ENCODE results near the gene CLGN.
"Not testable (repeated sequence)": the region's sequence is repeated elsewhere in the genome, so short reads cannot be mapped to it uniquely, and the experiment has no call there.

Gene CLGN

GRCh38 chr4:140427106-140427918, at the start of gene CLGN:
TSS of gene CLGN (minus strand) at chr4:140427648. CDS start at chr4:140413078, 14,570 bp downstream.
- Histone ChIP-seq H3K4me1 (ENCODE audit: control insufficient read depth in 1 of 2, insufficient read depth in 2 of 2, low read length in 2 of 2) (peaks cover 0 to 11% of the 10 kb centered on the region in 2 donors), H3K36me3 (ENCODE audit: control insufficient read depth in 1 of 2, insufficient read depth in 2 of 2, low read length in 2 of 2) (no peaks in the 10 kb centered on the region), H3K9me3 (ENCODE audit: control insufficient read depth in 1 of 2, low read length in 2 of 2) (no peaks in the 10 kb centered on the region), H3K27ac (ENCODE audit: low read depth, low read length) (no peak within 1 kb of the TSS), H3K4me3 (ENCODE audit: low read depth in 1 of 2, low read length in 2 of 2) (peak within 1 kb of the TSS; percentile 85 to 90), H3K9ac (ENCODE audit: low read depth in 1 of 2, low read length in 2 of 2) (peak within 1 kb of the TSS; percentile 42 to 49), H3K27me3 (ENCODE audit: control insufficient read depth in 1 of 2, insufficient read depth in 2 of 2, low read length in 2 of 2) (peaks cover 7 to 10% of the 10 kb centered on the region in 2 donors)

GRCh38 chr4:140472156-140472555, 44.7 kb upstream of the CLGN start:
- Histone ChIP-seq H3K9ac (ENCODE audit: low read depth in 1 of 2, low read length in 2 of 2) (no peak overlapping the region), H3K27me3 (ENCODE audit: control insufficient read depth in 1 of 2, insufficient read depth in 2 of 2, low read length in 2 of 2) (no peaks in the 10 kb centered on the region), H3K9me3 (ENCODE audit: control insufficient read depth in 1 of 2, low read length in 2 of 2) (no peaks in the 10 kb centered on the region), H3K4me3 (ENCODE audit: low read depth in 1 of 2, low read length in 2 of 2) (no peak overlapping the region), H3K36me3 (ENCODE audit: control insufficient read depth in 1 of 2, insufficient read depth in 2 of 2, low read length in 2 of 2) (no peaks in the 10 kb centered on the region), H3K4me1 (ENCODE audit: control insufficient read depth in 1 of 2, insufficient read depth in 2 of 2, low read length in 2 of 2) (no peaks in the 10 kb centered on the region), H3K27ac (ENCODE audit: low read depth, low read length) (no peak overlapping the region)

- H3K4me1 ChIP-seq (ENCODE audit: control insufficient read depth in 1 of 2, insufficient read depth in 2 of 2, low read length in 2 of 2) = no peaks in the 10 kb centered on the region
- H3K27me3 ChIP-seq (ENCODE audit: control insufficient read depth in 1 of 2, insufficient read depth in 2 of 2, low read length in 2 of 2) = no peaks in the 10 kb centered on the region
- no peaks in the 10 kb centered on the region for H3K36me3 ChIP-seq (ENCODE audit: control insufficient read depth in 1 of 2, insufficient read depth in 2 of 2, low read length in 2 of 2)
- H3K27ac ChIP-seq (ENCODE audit: low read depth, low read length) = no peak overlapping the region
- H3K9ac ChIP-seq (ENCODE audit: low read depth in 1 of 2, low read length in 2 of 2) = no peak overlapping the region
- H3K9me3 ChIP-seq (ENCODE audit: control insufficient read depth in 1 of 2, low read length in 2 of 2) = no peaks in the 10 kb centered on the region
- H3K4me3 ChIP-seq (ENCODE audit: low read depth in 1 of 2, low read length in 2 of 2) = no peak overlapping the region
These were observed 42.6 kb upstream of the CLGN start for GRCh38 chr4:140469791-140470733.

- H3K27ac ChIP-seq (ENCODE audit: low read depth, low read length) = no peak overlapping the region
- H3K9me3 ChIP-seq (ENCODE audit: control insufficient read depth in 1 of 2, low read length in 2 of 2) = no peaks in the 10 kb centered on the region
- H3K9ac ChIP-seq (ENCODE audit: low read depth in 1 of 2, low read length in 2 of 2) = no peak overlapping the region
- H3K36me3 ChIP-seq (ENCODE audit: control insufficient read depth in 1 of 2, insufficient read depth in 2 of 2, low read length in 2 of 2) = no peaks in the 10 kb centered on the region
- H3K4me1 ChIP-seq (ENCODE audit: control insufficient read depth in 1 of 2, insufficient read depth in 2 of 2, low read length in 2 of 2) = peaks cover 7% of the 10 kb centered on the region in 2 donors
- H3K4me3 ChIP-seq (ENCODE audit: low read depth in 1 of 2, low read length in 2 of 2) = no peak overlapping the region
- H3K27me3 ChIP-seq (ENCODE audit: control insufficient read depth in 1 of 2, insufficient read depth in 2 of 2, low read length in 2 of 2) = no peaks in the 10 kb centered on the region
These were observed 38.7 kb upstream of the CLGN start for GRCh38 chr4:140466146-140466545.

GRCh38 chr4:140463614-140464013, 36.2 kb upstream of the CLGN start:
- no peaks in the 10 kb centered on the region for H3K9me3 ChIP-seq (ENCODE audit: control insufficient read depth in 1 of 2, low read length in 2 of 2)
- no peak overlapping the region for H3K4me3 ChIP-seq (ENCODE audit: low read depth in 1 of 2, low read length in 2 of 2)
- H3K27ac ChIP-seq (ENCODE audit: low read depth, low read length) = no peak overlapping the region
- H3K9ac ChIP-seq (ENCODE audit: low read depth in 1 of 2, low read length in 2 of 2) = no peak overlapping the region
- peaks cover 7% of the 10 kb centered on the region in 2 donors for H3K4me1 ChIP-seq (ENCODE audit: control insufficient read depth in 1 of 2, insufficient read depth in 2 of 2, low read length in 2 of 2)
- H3K36me3 ChIP-seq (ENCODE audit: control insufficient read depth in 1 of 2, insufficient read depth in 2 of 2, low read length in 2 of 2) = no peaks in the 10 kb centered on the region
- H3K27me3 ChIP-seq (ENCODE audit: control insufficient read depth in 1 of 2, insufficient read depth in 2 of 2, low read length in 2 of 2) = no peaks in the 10 kb centered on the region

- Histone ChIP-seq H3K4me1 (ENCODE audit: control insufficient read depth in 1 of 2, insufficient read depth in 2 of 2, low read length in 2 of 2) (peaks cover 7% of the 10 kb centered on the region in 2 donors), H3K4me3 (ENCODE audit: low read depth in 1 of 2, low read length in 2 of 2) (peak overlapping the region in 1 of 2 donors; percentile 26), H3K27me3 (ENCODE audit: control insufficient read depth in 1 of 2, insufficient read depth in 2 of 2, low read length in 2 of 2) (no peaks in the 10 kb centered on the region), H3K36me3 (ENCODE audit: control insufficient read depth in 1 of 2, insufficient read depth in 2 of 2, low read length in 2 of 2) (no peaks in the 10 kb centered on the region), H3K9me3 (ENCODE audit: control insufficient read depth in 1 of 2, low read length in 2 of 2) (no peaks in the 10 kb centered on the region), H3K27ac (ENCODE audit: low read depth, low read length) (no peak overlapping the region), H3K9ac (ENCODE audit: low read depth in 1 of 2, low read length in 2 of 2) (no peak overlapping the region)
These were observed 35.7 kb upstream of the CLGN start for GRCh38 chr4:140463182-140463581.

- Histone ChIP-seq H3K4me3 (ENCODE audit: low read depth in 1 of 2, low read length in 2 of 2) (no peak overlapping the region), H3K27me3 (ENCODE audit: control insufficient read depth in 1 of 2, insufficient read depth in 2 of 2, low read length in 2 of 2) (no peaks in the 10 kb centered on the region), H3K4me1 (ENCODE audit: control insufficient read depth in 1 of 2, insufficient read depth in 2 of 2, low read length in 2 of 2) (no peaks in the 10 kb centered on the region), H3K27ac (ENCODE audit: low read depth, low read length) (no peak overlapping the region), H3K36me3 (ENCODE audit: control insufficient read depth in 1 of 2, insufficient read depth in 2 of 2, low read length in 2 of 2) (no peaks in the 10 kb centered on the region), H3K9ac (ENCODE audit: low read depth in 1 of 2, low read length in 2 of 2) (no peak overlapping the region), H3K9me3 (ENCODE audit: control insufficient read depth in 1 of 2, low read length in 2 of 2) (no peaks in the 10 kb centered on the region)
These were observed 22.9 kb upstream of the CLGN start for GRCh38 chr4:140450352-140450751.

- Histone ChIP-seq H3K4me1 (ENCODE audit: control insufficient read depth in 1 of 2, insufficient read depth in 2 of 2, low read length in 2 of 2) (no peaks in the 10 kb centered on the region), H3K9me3 (ENCODE audit: control insufficient read depth in 1 of 2, low read length in 2 of 2) (no peaks in the 10 kb centered on the region), H3K4me3 (ENCODE audit: low read depth in 1 of 2, low read length in 2 of 2) (no peak overlapping the region), H3K27ac (ENCODE audit: low read depth, low read length) (no peak overlapping the region), H3K9ac (ENCODE audit: low read depth in 1 of 2, low read length in 2 of 2) (no peak overlapping the region), H3K27me3 (ENCODE audit: control insufficient read depth in 1 of 2, insufficient read depth in 2 of 2, low read length in 2 of 2) (no peaks in the 10 kb centered on the region), H3K36me3 (ENCODE audit: control insufficient read depth in 1 of 2, insufficient read depth in 2 of 2, low read length in 2 of 2) (no peaks in the 10 kb centered on the region)
These were observed 21.4 kb upstream of the CLGN start for GRCh38 chr4:140448830-140449229.

- H3K4me1 ChIP-seq (ENCODE audit: control insufficient read depth in 1 of 2, insufficient read depth in 2 of 2, low read length in 2 of 2) = no peaks in the 10 kb centered on the region
- no peak overlapping the region for H3K4me3 ChIP-seq (ENCODE audit: low read depth in 1 of 2, low read length in 2 of 2)
- H3K9me3 ChIP-seq (ENCODE audit: control insufficient read depth in 1 of 2, low read length in 2 of 2) = no peaks in the 10 kb centered on the region
- no peaks in the 10 kb centered on the region for H3K27me3 ChIP-seq (ENCODE audit: control insufficient read depth in 1 of 2, insufficient read depth in 2 of 2, low read length in 2 of 2)
- no peak overlapping the region for H3K27ac ChIP-seq (ENCODE audit: low read depth, low read length)
- H3K9ac ChIP-seq (ENCODE audit: low read depth in 1 of 2, low read length in 2 of 2) = no peak overlapping the region
- no peaks in the 10 kb centered on the region for H3K36me3 ChIP-seq (ENCODE audit: control insufficient read depth in 1 of 2, insufficient read depth in 2 of 2, low read length in 2 of 2)
These were observed 20.7 kb upstream of the CLGN start for GRCh38 chr4:140448162-140448561.

GRCh38 chr4:140444347-140444746, 16.9 kb upstream of the CLGN start:
- not testable (repeated sequence) for H3K36me3 ChIP-seq (ENCODE audit: control insufficient read depth in 1 of 2, insufficient read depth in 2 of 2, low read length in 2 of 2); H3K9ac ChIP-seq (ENCODE audit: low read depth in 1 of 2, low read length in 2 of 2); H3K27me3 ChIP-seq (ENCODE audit: control insufficient read depth in 1 of 2, insufficient read depth in 2 of 2, low read length in 2 of 2); H3K27ac ChIP-seq (ENCODE audit: low read depth, low read length); H3K9me3 ChIP-seq (ENCODE audit: control insufficient read depth in 1 of 2, low read length in 2 of 2); H3K4me1 ChIP-seq (ENCODE audit: control insufficient read depth in 1 of 2, insufficient read depth in 2 of 2, low read length in 2 of 2); H3K4me3 ChIP-seq (ENCODE audit: low read depth in 1 of 2, low read length in 2 of 2)

Data from duodenal mucosa (tissue), 2 donors.